HepG2 (cell line): Measurements from ENCODE around the gene GPR137. TPM values are rescaled to one million over a fixed set of nuclear protein-coding genes. Genes with fewer than 3 reads are reported as not detected.

Experiments used
- CAMTA2 ChIP-seq: sonication (generic); formaldehyde crosslinking; IDR thresholded peaks from 2 replicates; pipeline ENCODE4 v1.4.0; 2020; ENCODE audit warnings: mild to moderate bottlenecking, missing genetic modification reagents, borderline replicate concordance
- CCAR2 ChIP-seq: fragments of 200-400 bp; formaldehyde crosslinking; optimal IDR thresholded peaks from 2 replicates; pipeline ENCODE3; 2018; ENCODE audit warnings: low read depth, mild to moderate bottlenecking, low read length, moderate library complexity
- CEBPB ChIP-seq: IDR thresholded peaks from 2 replicates; pipeline ENCODE4 v1.6.1; 2011; ENCODE audit warnings: low read depth, low read length, improper control_type of control experiment, borderline replicate concordance
- HOXA9 ChIP-seq: sonication (generic); formaldehyde crosslinking; IDR thresholded peaks from 2 replicates; pipeline ENCODE4 v1.8.1; 2022; ENCODE audit warnings: missing genetic modification reagents, mild to moderate bottlenecking, moderate library complexity, borderline replicate concordance
- SNAPC2 ChIP-seq: sonication (generic); formaldehyde crosslinking; IDR thresholded peaks from 2 replicates; pipeline ENCODE4 v1.8.1; 2022; ENCODE audit warnings: mild to moderate bottlenecking, missing genetic modification reagents
- ZBTB42 ChIP-seq: sonication (generic); formaldehyde crosslinking; IDR thresholded peaks from 2 replicates; pipeline ENCODE4 v1.5.0; 2020; ENCODE audit warnings: mild to moderate bottlenecking, missing genetic modification reagents
- ZNF12 ChIP-seq: sonication (generic); formaldehyde crosslinking; IDR thresholded peaks from 2 replicates; pipeline ENCODE4 v1.5.0; 2020; ENCODE audit warnings: missing genetic modification reagents
- ZNF44 ChIP-seq: sonication (generic); formaldehyde crosslinking; IDR thresholded peaks from 2 replicates; pipeline ENCODE4 v1.5.1; 2020; ENCODE audit warnings: mild to moderate bottlenecking, missing genetic modification reagents
- ZNF451 ChIP-seq: sonication (generic); formaldehyde crosslinking; IDR thresholded peaks from 2 replicates; pipeline ENCODE4 v1.5.0; 2020; ENCODE audit warnings: mild to moderate bottlenecking, missing genetic modification reagents
- polyA plus RNA-seq, 8 experiments: library from polyadenylated mRNA; depleted of rRNA in 3 of 8; stranded (reverse) in 7 of 8; unstranded in 1 of 8; fragments of >200 nt; fragmentation: Illumina TruSeq in 4 of 8; extraction: Trizol in 4 of 8; gene quantifications; 2 replicates each; pipeline versions ENCODE4 v1.2.1 to v1.2.3, GENCODE V29; 2011 to 2016; ENCODE audit warnings: low read depth in 4 of 8, missing spikeins in 1 of 8, mixed read lengths in 1 of 8; ENCODE audit not compliant: insufficient read depth in 1 of 8
- total RNA-seq, 5 experiments: library from RNA; depleted of rRNA; stranded (reverse); fragments of >200 nt; fragmentation: Illumina TruSeq; extraction: Trizol; gene quantifications; 2 replicates each; pipeline ENCODE4 v1.2.3, GENCODE V29; 2016; ENCODE audit warnings: low read depth in 1 of 5
- TF ChIP-seq, protein P1 (sequence below): sonication (generic); formaldehyde crosslinking; IDR thresholded peaks from 2 replicates; pipeline ENCODE4 v1.4.0; 2020; ENCODE audit warnings: missing genetic modification reagents
- TF ChIP-seq, protein P2 (sequence below): sonication (generic); formaldehyde crosslinking; IDR thresholded peaks from 2 replicates; pipeline ENCODE4 v1.4.0; 2020; ENCODE audit warnings: missing genetic modification reagents
- TF ChIP-seq, protein P3 (sequence below): sonication (generic); formaldehyde crosslinking; IDR thresholded peaks from 2 replicates; pipeline ENCODE4 v1.4.0; 2020; ENCODE audit warnings: missing genetic modification reagents, mild to moderate bottlenecking, borderline replicate concordance
- TF ChIP-seq, protein P4 (sequence below): sonication (generic); formaldehyde crosslinking; IDR thresholded peaks from 2 replicates; pipeline ENCODE4 v1.4.0; 2020; ENCODE audit warnings: missing genetic modification reagents
- TF ChIP-seq, protein P5 (sequence below): sonication (generic); formaldehyde crosslinking; IDR thresholded peaks from 2 replicates; pipeline ENCODE4 v1.4.0; 2020; ENCODE audit warnings: missing genetic modification reagents, borderline replicate concordance

Gene GPR137
- total and polyA plus RNA-seq, 2 of the 13 experiments (the other 11 are each of a cell fraction or from before 2014, with no cell fraction given): 8.5 to 13.2 TPM

DNA sequence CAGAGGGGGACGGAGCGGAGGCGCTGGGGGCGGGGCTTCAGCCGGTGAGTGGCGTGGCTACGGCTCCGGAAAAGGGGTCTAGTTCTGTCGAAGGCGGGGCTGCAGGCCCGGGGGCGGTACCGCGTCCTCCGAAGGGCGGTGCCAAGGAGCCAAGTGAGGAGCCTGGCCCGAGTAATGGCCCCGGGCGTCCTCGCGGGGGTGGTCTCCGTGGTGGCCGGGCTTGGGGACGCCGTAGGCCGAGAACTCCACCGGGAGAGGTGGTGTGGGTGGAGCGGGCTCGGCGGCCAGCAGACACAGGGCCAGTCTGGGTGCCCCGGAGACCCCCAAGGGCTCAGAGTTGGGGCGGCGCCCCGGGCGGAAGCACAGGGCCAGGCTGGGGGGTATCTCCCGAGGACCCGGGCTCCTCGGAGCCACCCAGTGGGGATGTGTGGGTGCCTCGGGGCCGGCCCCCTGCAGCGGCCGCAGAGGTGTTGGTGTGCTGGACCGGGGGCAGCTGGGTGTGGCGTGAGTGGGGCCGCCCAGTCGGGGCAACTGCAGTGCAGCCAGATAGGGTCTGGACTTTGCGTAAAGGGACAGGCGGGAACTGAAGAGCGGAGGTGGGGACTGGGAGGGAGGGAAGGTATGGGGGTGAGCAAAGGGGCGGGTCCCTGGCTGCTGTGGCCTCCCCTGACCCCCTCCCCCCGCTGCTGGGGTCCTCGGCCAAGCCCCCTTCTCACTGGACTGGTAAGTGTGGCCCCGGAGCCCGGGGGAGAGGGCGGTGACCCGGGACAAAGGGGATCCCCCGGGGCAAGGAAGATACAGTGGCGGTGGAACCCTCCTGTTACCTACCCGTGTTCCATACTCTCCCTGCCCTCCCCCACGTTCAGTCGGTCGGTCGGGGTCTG is 43.9 kb upstream of the GPR137 start (continued):
- TF ChIP-seq ZNF12 (CRISPR knock-in tag) (no peak), ZBTB42 (no peak), ZNF44 (CRISPR knock-in tag) (no peak), SNAPC2 (CRISPR knock-in tag) (no peak), CCAR2 (no peak), HOXA9 (CRISPR knock-in tag) (no peak), CEBPB (no peak), CAMTA2 (CRISPR knock-in tag) (no peak), ZNF451 (CRISPR knock-in tag) (no peak)
- TF ChIP-seq, protein P1, sequence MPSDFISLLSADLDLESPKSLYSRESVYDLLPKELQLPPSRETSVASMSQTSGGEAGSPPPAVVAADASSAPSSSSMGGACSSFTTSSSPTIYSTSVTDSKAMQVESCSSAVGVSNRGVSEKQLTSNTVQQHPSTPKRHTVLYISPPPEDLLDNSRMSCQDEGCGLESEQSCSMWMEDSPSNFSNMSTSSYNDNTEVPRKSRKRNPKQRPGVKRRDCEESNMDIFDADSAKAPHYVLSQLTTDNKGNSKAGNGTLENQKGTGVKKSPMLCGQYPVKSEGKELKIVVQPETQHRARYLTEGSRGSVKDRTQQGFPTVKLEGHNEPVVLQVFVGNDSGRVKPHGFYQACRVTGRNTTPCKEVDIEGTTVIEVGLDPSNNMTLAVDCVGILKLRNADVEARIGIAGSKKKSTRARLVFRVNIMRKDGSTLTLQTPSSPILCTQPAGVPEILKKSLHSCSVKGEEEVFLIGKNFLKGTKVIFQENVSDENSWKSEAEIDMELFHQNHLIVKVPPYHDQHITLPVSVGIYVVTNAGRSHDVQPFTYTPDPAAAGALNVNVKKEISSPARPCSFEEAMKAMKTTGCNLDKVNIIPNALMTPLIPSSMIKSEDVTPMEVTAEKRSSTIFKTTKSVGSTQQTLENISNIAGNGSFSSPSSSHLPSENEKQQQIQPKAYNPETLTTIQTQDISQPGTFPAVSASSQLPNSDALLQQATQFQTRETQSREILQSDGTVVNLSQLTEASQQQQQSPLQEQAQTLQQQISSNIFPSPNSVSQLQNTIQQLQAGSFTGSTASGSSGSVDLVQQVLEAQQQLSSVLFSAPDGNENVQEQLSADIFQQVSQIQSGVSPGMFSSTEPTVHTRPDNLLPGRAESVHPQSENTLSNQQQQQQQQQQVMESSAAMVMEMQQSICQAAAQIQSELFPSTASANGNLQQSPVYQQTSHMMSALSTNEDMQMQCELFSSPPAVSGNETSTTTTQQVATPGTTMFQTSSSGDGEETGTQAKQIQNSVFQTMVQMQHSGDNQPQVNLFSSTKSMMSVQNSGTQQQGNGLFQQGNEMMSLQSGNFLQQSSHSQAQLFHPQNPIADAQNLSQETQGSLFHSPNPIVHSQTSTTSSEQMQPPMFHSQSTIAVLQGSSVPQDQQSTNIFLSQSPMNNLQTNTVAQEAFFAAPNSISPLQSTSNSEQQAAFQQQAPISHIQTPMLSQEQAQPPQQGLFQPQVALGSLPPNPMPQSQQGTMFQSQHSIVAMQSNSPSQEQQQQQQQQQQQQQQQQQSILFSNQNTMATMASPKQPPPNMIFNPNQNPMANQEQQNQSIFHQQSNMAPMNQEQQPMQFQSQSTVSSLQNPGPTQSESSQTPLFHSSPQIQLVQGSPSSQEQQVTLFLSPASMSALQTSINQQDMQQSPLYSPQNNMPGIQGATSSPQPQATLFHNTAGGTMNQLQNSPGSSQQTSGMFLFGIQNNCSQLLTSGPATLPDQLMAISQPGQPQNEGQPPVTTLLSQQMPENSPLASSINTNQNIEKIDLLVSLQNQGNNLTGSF (CRISPR knock-in tag): peak; percentile 56; the same call in 1 of the 2 replicates
- TF ChIP-seq, protein P2, sequence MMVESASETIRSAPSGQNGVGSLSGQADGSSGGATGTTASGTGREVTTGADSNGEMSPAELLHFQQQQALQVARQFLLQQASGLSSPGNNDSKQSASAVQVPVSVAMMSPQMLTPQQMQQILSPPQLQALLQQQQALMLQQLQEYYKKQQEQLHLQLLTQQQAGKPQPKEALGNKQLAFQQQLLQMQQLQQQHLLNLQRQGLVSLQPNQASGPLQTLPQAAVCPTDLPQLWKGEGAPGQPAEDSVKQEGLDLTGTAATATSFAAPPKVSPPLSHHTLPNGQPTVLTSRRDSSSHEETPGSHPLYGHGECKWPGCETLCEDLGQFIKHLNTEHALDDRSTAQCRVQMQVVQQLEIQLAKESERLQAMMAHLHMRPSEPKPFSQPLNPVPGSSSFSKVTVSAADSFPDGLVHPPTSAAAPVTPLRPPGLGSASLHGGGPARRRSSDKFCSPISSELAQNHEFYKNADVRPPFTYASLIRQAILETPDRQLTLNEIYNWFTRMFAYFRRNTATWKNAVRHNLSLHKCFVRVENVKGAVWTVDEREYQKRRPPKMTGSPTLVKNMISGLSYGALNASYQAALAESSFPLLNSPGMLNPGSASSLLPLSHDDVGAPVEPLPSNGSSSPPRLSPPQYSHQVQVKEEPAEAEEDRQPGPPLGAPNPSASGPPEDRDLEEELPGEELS (CRISPR knock-in tag): no peak; the same call in 1 of the 2 replicates
- TF ChIP-seq, protein P3, sequence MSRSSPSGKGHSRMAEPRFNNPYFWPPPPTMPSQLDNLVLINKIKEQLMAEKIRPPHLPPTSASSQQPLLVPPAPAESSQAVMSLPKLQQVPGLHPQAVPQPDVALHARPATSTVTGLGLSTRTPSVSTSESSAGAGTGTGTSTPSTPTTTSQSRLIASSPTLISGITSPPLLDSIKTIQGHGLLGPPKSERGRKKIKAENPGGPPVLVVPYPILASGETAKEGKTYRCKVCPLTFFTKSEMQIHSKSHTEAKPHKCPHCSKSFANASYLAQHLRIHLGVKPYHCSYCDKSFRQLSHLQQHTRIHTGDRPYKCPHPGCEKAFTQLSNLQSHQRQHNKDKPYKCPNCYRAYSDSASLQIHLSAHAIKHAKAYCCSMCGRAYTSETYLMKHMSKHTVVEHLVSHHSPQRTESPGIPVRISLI (CRISPR knock-in tag): no peak
- TF ChIP-seq, protein P4, sequence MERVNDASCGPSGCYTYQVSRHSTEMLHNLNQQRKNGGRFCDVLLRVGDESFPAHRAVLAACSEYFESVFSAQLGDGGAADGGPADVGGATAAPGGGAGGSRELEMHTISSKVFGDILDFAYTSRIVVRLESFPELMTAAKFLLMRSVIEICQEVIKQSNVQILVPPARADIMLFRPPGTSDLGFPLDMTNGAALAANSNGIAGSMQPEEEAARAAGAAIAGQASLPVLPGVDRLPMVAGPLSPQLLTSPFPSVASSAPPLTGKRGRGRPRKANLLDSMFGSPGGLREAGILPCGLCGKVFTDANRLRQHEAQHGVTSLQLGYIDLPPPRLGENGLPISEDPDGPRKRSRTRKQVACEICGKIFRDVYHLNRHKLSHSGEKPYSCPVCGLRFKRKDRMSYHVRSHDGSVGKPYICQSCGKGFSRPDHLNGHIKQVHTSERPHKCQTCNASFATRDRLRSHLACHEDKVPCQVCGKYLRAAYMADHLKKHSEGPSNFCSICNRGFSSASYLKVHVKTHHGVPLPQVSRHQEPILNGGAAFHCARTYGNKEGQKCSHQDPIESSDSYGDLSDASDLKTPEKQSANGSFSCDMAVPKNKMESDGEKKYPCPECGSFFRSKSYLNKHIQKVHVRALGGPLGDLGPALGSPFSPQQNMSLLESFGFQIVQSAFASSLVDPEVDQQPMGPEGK (CRISPR knock-in tag): no peak
- TF ChIP-seq, protein P5, sequence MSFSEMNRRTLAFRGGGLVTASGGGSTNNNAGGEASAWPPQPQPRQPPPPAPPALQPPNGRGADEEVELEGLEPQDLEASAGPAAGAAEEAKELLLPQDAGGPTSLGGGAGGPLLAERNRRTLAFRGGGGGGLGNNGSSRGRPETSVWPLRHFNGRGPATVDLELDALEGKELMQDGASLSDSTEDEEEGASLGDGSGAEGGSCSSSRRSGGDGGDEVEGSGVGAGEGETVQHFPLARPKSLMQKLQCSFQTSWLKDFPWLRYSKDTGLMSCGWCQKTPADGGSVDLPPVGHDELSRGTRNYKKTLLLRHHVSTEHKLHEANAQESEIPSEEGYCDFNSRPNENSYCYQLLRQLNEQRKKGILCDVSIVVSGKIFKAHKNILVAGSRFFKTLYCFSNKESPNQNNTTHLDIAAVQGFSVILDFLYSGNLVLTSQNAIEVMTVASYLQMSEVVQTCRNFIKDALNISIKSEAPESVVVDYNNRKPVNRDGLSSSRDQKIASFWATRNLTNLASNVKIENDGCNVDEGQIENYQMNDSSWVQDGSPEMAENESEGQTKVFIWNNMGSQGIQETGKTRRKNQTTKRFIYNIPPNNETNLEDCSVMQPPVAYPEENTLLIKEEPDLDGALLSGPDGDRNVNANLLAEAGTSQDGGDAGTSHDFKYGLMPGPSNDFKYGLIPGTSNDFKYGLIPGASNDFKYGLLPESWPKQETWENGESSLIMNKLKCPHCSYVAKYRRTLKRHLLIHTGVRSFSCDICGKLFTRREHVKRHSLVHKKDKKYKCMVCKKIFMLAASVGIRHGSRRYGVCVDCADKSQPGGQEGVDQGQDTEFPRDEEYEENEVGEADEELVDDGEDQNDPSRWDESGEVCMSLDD: no peak
